Measurements from ENCODE around the gene USH1C.

USH1C gene

DNA sequence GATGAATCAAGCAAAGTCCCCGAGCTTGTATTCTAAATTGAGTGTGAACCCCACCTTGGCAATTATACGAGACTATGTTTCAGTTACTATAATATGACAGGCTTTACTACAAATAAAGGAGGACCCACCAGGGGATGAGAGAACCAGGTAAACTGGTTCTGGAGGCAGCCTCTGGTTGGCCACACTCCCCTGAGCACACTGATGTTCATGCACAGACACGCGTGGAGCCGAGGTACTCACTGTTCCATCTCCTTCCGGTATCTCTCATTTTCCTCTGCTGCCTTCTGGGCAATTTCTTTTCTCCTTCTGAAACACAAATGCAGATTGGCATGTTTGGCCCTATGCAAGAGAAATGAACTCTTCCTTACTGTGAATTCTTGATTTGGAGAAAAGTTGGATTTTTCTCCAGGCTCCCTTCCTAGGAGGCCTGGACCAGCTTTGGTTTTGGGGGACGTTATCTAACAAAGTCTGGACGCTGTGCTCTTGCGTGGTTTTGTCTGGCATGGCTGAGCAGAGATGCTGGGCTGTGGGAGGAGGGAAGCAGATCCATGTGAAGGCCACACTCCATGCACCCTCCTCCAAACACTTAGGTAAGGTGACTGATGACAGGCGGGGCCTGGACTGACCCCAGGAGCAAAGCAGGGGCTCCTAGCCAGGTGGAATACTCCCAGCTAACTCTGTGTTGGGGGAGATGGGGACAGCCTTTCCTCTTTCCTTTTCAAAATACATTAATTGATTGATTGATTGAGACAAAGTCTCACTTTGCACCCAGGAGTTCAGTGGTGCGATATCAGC lies 22.9 kb downstream of the USH1C start:
- TF ChIP-seq, protein P1, sequence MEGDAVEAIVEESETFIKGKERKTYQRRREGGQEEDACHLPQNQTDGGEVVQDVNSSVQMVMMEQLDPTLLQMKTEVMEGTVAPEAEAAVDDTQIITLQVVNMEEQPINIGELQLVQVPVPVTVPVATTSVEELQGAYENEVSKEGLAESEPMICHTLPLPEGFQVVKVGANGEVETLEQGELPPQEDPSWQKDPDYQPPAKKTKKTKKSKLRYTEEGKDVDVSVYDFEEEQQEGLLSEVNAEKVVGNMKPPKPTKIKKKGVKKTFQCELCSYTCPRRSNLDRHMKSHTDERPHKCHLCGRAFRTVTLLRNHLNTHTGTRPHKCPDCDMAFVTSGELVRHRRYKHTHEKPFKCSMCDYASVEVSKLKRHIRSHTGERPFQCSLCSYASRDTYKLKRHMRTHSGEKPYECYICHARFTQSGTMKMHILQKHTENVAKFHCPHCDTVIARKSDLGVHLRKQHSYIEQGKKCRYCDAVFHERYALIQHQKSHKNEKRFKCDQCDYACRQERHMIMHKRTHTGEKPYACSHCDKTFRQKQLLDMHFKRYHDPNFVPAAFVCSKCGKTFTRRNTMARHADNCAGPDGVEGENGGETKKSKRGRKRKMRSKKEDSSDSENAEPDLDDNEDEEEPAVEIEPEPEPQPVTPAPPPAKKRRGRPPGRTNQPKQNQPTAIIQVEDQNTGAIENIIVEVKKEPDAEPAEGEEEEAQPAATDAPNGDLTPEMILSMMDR (conservative IDR thresholded peaks at IDR 0.05; ENCODE audit: low read depth, low read length): no peak
- no peak for DNase-seq (ENCODE audit: low read depth)
- H3K4me3 ChIP-seq (ENCODE audit: low read depth, low read length): no peak overlapping the region

DNA sequence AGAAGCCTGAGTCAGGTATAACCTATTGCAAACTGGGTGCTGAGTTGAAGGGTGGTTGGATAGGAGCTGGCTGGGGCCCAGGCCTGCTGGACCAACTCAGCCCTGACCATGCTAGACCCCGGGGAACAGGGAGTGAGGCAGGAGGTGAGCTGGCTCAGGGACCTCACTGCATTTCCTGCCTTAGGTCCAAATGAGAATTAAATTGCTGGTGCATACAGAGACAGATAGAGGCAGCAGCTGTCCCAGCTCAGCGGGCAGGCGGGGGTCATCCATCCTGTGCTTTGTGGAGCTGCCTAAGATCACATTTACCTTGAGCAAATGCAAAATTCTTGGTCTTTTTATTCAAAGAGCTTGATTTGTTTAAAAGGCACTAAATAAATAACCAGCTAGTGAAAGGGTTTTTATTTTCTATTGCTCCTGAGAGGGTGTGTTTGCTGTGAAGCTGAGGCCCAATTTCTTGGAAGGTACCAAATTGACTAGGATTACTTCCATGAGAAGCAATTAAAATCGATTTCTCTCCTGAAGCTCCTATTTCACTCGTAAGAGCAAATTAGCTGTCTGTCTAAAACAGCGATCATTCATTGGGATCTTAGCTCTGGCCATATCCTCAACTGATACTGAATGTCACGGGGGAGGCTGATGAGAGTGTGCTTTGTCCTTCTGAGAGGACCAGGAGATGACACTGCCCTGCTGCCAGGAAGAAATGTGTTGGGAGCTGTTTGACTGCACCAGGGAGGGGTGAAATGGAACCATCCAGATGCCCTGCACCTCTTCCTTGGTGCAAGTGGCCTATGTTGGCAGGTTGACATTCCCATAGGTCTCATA lies 24.9 kb downstream of the USH1C start:
- TF ChIP-seq, protein P1 (conservative IDR thresholded peaks at IDR 0.05; ENCODE audit: low read depth, low read length): no peak
- no peak for DNase-seq (ENCODE audit: low read depth)
- no peak overlapping the region for H3K4me3 ChIP-seq (ENCODE audit: low read depth, low read length)

DNA sequence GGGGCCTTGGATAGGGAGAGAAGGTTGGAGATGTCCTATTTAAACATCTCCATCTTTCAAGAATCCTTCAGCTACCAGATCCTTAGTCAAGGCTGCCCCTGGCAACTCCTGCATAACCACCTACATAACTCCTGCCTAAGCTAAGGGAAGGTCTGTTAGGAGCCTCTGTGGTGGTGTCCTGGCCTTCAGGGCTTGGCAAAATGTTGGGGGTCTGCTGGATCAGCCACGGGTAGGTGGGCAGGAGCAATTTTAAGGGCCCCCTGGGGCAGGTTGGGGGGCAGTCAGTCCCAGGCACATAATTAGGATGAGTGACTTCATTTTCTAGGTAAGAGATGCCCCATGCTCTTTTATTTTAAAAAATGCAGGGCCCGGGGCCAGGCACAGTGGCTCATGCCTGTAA lies 25.9 kb downstream of the USH1C start:
- no peak overlapping the region for H3K4me3 ChIP-seq (ENCODE audit: low read depth, low read length)
- DNase-seq (ENCODE audit: low read depth): no peak
- TF ChIP-seq, protein P1 (conservative IDR thresholded peaks at IDR 0.05; ENCODE audit: low read depth, low read length): no peak

DNA sequence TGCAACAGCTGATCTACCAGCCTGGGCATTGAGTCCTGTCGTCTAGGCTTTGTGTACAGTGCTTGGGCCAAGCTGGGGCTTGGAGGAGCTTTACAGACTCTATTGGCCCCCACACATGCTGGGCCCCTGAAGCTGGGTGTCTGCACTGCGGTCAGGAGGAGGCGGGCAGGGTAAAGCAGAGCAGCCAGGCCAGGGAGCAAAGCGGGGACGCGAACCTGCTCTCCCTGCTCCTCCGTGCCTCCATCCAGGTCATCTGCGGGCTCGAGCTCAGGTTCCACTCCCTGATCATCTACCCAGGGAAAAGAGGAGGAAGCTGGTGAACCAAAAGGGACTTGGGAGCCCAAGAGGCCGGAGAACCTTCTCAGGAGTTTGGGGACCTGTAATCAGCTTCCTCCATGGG lies 27.0 kb downstream of the USH1C start:
- TF ChIP-seq, protein P1 (conservative IDR thresholded peaks at IDR 0.05; ENCODE audit: low read depth, low read length): no peak
- no peak for DNase-seq (ENCODE audit: low read depth)
- H3K4me3 ChIP-seq (ENCODE audit: low read depth, low read length): no peak overlapping the region

DNA sequence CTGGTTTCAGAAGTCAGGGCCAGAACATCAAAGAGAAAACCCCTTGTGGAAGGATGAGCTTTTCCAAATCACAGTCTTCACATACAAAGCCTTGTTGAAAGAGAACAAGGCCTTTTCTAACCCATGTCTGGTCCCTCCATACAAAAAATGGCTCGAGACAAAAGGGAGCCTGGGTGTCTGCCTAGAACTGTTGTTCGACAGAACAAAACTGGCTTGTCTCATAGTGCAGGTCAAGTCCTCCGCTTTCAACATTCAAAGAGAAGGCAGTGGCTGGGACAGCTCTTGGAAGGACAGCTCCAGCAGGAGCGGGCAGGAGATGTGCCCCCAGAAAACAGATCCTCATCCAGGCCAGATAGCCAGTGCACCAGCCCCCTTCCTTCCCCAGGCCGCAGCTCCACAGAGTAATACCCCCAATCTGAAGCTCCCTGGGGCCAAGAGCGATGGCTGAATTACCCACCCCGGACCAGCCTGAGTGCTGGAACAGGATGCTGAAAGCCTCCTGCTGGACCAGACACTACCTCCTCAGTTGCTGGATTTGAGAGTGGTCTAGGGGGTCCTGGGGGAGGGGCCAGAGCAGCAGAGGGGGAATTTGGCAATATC lies 27.6 kb downstream of the USH1C start:
- no peak for DNase-seq (ENCODE audit: low read depth)
- TF ChIP-seq, protein P1 (conservative IDR thresholded peaks at IDR 0.05; ENCODE audit: low read depth, low read length): no peak
- no peak overlapping the region for H3K4me3 ChIP-seq (ENCODE audit: low read depth, low read length)

DNA sequence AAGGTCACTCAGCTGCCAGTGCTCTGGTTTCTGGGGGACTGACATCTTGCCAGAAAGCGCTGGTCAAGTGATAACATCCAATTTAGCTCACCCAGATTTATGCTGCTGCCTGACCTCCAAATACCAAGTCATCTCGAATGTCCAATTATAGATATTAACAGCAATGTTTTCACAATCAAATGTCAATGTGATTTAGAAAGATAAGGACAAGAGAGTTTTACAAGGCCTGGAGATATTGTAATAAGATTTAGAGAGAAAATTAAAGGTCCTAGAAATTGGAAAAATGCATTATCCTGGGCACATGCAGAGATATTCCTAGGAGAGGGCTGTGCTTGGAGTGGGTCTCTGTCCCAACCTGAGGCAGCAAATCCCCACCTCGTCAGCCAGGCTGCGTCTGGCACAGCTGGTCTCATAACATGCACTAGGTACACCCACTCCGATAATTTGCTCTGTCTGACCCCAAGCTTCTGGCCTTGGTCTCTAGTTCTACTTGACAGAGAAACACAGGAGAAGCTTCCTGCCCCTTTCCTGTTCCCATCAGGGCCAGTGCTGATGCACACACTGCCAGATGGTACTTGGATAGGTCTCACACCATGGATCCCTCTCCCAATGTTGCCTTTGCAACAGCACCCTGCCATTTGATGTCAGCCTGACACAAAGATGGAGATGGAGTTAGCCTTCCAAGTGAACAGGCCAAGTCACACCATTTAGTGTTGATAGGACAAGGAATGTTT lies 28.6 kb downstream of the USH1C start:
- DNase-seq (ENCODE audit: low read depth): no peak
- H3K4me3 ChIP-seq (ENCODE audit: low read depth, low read length): no peak overlapping the region
- TF ChIP-seq, protein P1 (conservative IDR thresholded peaks at IDR 0.05; ENCODE audit: low read depth, low read length): no peak
